Pancreas (tissue), 10 donors: ENCODE measurements around the gene ATAD3A. TPM values are rescaled to one million over a fixed set of nuclear protein-coding genes. Genes with fewer than 3 reads are reported as not detected.

Experiments
- ATAC-seq, 4 donors: fragments of 200-7000 bp; cut with Tn5 transposase; one replicate each; pipeline versions ENCODE4 v1.8.0 to v1.9.1; 2020; ENCODE audit warnings: mild to moderate bottlenecking in 4 of 4, moderate library complexity in 4 of 4
- DNase-seq, 6 donors: peaks; one replicate each; pipeline ENCODE4 v3.0.0-alpha.2; 2020
- FAIRE-seq: peaks from 2 replicates; lab custom pipeline; 2012; peaks lifted over from hg19 to GRCh38; lab: Jason Lieb, UNC
- H3K27ac ChIP-seq, 4 donors: fragments of 200-600 bp; sonication (generic); 1 replicate in 3 of 4; 2 replicates in 1 of 4; pipeline versions ENCODE4 v1.5.0 to v1.8.0; 2020
- H3K27me3 ChIP-seq, 4 donors: fragments of 200-600 bp; one replicate each; pipeline ENCODE4 v1.8.0; 2021
- H3K36me3 ChIP-seq, 3 donors: fragments of 200-600 bp; sonication (generic) in 1 of 3; one replicate each; pipeline versions ENCODE4 v1.5.0 to v1.8.0; 2020 to 2021
- H3K4me1 ChIP-seq, 3 donors: fragments of 200-600 bp; one replicate each; pipeline ENCODE4 v1.8.0; 2021
- H3K4me3 ChIP-seq, 4 donors: fragments of 200-600 bp; sonication (generic) in 2 of 4; one replicate each; pipeline versions ENCODE4 v1.5.0 to v1.8.0; 2020 to 2021
- H3K9me3 ChIP-seq, 4 donors: fragments of 200-600 bp; one replicate each; pipeline ENCODE4 v1.8.0; 2021
- WGBS, 2 donors: extraction: QIAGEN DNeasy Blood & Tissue Kit; methylation state at CpG; one replicate each; pipeline ENCODE4 v1.1.7; 2013; 5-methylcytosine and 5-hydroxymethylcytosine counted together
- intact Hi-C, 3 donors: fragments of 100-400 bp; cut with DNase I; formaldehyde crosslinking; loops; one replicate each; pipeline versions ENCODE4 v1.11.1 to v1.14.2; 2022
- polyA plus RNA-seq, 2 donors: library from polyadenylated mRNA; stranded (reverse); fragments of 200-250 nt; gene quantifications; one replicate each; pipeline ENCODE4 v1.2.3, GENCODE V29; 2013
- total RNA-seq, 6 donors: library from RNA; stranded (reverse); fragmentation: NEBNext Ultra II Directional in 4 of 6; extraction: Animal tissue kit (Norgen Biotek cat#: 25700) in 4 of 6; gene quantifications; one replicate each; pipeline versions ENCODE4 v1.2.1 to v1.2.4, GENCODE V29; 2021 to 2023
- TF ChIP-seq, protein P1 (sequence below), 4 donors: fragments of 200-600 bp; sonication (generic) in 3 of 4; IDR thresholded peaks; one replicate each; pipeline versions ENCODE4 v1.5.0 to v1.8.0; 2021; ENCODE audit warnings: antibody characterized with exemption in 4 of 4
- donor health status: healthy with polysubstance abuse.
- donor health status: DM: no; HTN: no; CAD: no; lungs with moderate emphysema.
- donor health status: DM: no; HTN: no; CAD: no.
- donor health status: control.
- donor health status: control.
- donor health status: Bipolar disorder and iron deficiency.
- donor health status: DM: yes; HTN: yes; CAD: no.
- donor health status: DM: no; HTN: no; CAD: no.
- donor health status: DM: no; HTN: no; CAD: no.
- donor health status: DM: yes; HTN: yes; CAD: no.

ATAD3A gene
- total and polyA plus RNA-seq, 8 donors: 8.0 to 33.8 (median 17.1) TPM

- intact Hi-C loops: no loop called here
- ATAC-seq (peak; percentile 67 to 83 (median 73)), DNase-seq (peak in 5 of 6 donors; percentile 44 to 84 (median 48)), FAIRE-seq (no peak)
- Histone ChIP-seq H3K27ac (peak overlapping the region; percentile 93 to 99 (median 97)), H3K27me3 (no peaks in the 10 kb centered on the region), H3K9me3 (no peaks in the 10 kb centered on the region), H3K36me3 (no peaks in the 10 kb centered on the region), H3K4me1 (peaks cover 0 to 22% (median 0%) of the 10 kb centered on the region in 3 donors), H3K4me3 (peak overlapping the region; percentile 43 to 100 (median 100))
- 0 to 1% methylated on average over 56 to 96 of the region's 96 CpGs for WGBS, 2 donors
- TF ChIP-seq, protein P1, sequence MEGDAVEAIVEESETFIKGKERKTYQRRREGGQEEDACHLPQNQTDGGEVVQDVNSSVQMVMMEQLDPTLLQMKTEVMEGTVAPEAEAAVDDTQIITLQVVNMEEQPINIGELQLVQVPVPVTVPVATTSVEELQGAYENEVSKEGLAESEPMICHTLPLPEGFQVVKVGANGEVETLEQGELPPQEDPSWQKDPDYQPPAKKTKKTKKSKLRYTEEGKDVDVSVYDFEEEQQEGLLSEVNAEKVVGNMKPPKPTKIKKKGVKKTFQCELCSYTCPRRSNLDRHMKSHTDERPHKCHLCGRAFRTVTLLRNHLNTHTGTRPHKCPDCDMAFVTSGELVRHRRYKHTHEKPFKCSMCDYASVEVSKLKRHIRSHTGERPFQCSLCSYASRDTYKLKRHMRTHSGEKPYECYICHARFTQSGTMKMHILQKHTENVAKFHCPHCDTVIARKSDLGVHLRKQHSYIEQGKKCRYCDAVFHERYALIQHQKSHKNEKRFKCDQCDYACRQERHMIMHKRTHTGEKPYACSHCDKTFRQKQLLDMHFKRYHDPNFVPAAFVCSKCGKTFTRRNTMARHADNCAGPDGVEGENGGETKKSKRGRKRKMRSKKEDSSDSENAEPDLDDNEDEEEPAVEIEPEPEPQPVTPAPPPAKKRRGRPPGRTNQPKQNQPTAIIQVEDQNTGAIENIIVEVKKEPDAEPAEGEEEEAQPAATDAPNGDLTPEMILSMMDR (IDR thresholded peaks at IDR 0.05): no peak
These were observed 62.1 kb downstream of the ATAD3A start for GRCh38 chr1:1573843-1574720.

DNA sequence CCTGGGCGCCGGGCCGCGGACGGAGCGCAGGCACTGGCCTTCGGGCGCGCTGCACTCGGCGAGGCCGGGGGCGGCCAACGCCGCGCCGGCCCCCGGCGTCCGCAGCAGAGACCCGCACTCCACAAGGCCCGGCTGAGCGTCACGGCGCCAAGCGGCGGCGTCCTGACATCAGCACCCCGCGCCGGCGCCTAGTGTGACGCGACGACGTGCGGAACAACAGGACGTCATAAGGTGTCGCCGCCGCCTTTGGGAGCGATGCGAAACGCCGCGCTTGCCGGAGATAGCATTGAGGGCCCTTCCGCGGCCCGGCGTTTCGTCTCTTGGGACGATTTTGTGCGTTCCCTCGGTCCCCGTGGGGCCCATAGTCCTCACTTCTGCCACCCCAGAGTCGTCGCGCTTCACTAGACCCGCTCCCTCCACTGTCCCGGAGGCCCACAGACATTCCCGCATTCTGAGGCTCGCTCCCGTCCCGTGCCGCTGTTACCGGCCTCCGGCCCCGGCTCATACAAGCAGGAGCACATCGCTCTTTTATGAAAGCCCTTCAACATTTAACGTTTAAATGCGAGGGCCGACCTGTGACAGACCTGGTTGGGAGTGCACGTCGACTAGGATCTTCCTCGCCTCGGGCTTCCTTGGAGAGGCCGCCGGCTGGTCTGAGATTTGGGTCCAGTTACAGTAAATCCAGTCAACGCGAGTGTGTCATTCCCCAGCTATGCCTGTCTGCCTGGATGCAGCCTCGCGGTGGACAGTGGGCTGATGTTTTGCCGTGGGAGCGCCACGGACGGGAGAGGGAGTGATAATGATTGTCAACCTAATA lies 63.0 kb downstream of the ATAD3A start, which contains the start of gene SSU72:
Gene SSU72, minus strand, starts transcription at position 143 of the 817 bp plus-strand sequence. CDS start 306 bp downstream, outside the sequence.
- DNase-seq: peak; percentile 86 to 97 (median 90)
- ATAC-seq: peak; percentile 88 to 95 (median 92)
- peak within 1 kb of the TSS; percentile 43 to 100 (median 100) for H3K4me3 ChIP-seq
- peaks cover 0 to 19% (median 0%) of the 10 kb centered on the region in 3 donors for H3K4me1 ChIP-seq
- TF ChIP-seq, protein P1 (IDR thresholded peaks at IDR 0.05): no peak
- no peaks in the 10 kb centered on the region for H3K27me3 ChIP-seq
- FAIRE-seq: no peak
- intact Hi-C loops: no loop called here
- no peaks in the 10 kb centered on the region for H3K9me3 ChIP-seq
- WGBS, 2 donors: 0 to 1% methylated on average over 79 to 87 of the region's 87 CpGs
- no peaks in the 10 kb centered on the region for H3K36me3 ChIP-seq
- peak within 1 kb of the TSS; percentile 93 to 99 (median 97) for H3K27ac ChIP-seq

GRCh38 chr1:1577367-1578011 lies 65.5 kb downstream of the ATAD3A start:
- ATAC-seq: no peak
- no peak for FAIRE-seq
- H3K36me3 ChIP-seq: no peaks in the 10 kb centered on the region
- peaks cover 0 to 14% (median 0%) of the 10 kb centered on the region in 3 donors for H3K4me1 ChIP-seq
- TF ChIP-seq, protein P1 (IDR thresholded peaks at IDR 0.05): no peak
- H3K4me3 ChIP-seq: no peak overlapping the region
- intact Hi-C loops: no loop called here
- H3K27ac ChIP-seq: no peak overlapping the region
- no peak for DNase-seq
- H3K27me3 ChIP-seq: no peaks in the 10 kb centered on the region
- WGBS, 2 donors: 30 to 39% methylated on average over 10 of the region's 10 CpGs
- no peaks in the 10 kb centered on the region for H3K9me3 ChIP-seq

- Histone ChIP-seq H3K36me3 (no peaks in the 10 kb centered on the region), H3K27ac (no peak overlapping the region), H3K27me3 (no peaks in the 10 kb centered on the region), H3K4me3 (no peak overlapping the region), H3K4me1 (peaks cover 0 to 7% (median 0%) of the 10 kb centered on the region in 3 donors), H3K9me3 (no peaks in the 10 kb centered on the region)
- DNase-seq (no peak), ATAC-seq (no peak), FAIRE-seq (no peak)
- TF ChIP-seq, protein P1 (IDR thresholded peaks at IDR 0.05): no peak
- intact Hi-C loops: no loop called here
- 73 to 79% methylated on average over 13 of the region's 13 CpGs for WGBS, 2 donors
These were observed 66.5 kb downstream of the ATAD3A start for GRCh38 chr1:1578371-1578940.
